A549 (cell line): ENCODE results near the gene PTPN4.

Experiments used
- CHD2 ChIP-seq: fragments of 150-350 bp; IDR thresholded peaks from 2 replicates; pipeline ENCODE4 v1.6.1; 2014; ENCODE audit warnings: low read length; ENCODE audit not compliant: partially characterized antibody
- CTCF ChIP-seq: fragments of >200 bp; sonication (Bioruptor Twin); formaldehyde crosslinking; IDR thresholded peaks from 3 replicates; pipeline ENCODE4 v1.5.1; 2016
- EHMT2 ChIP-seq: fragments of 200-600 bp; sonication (generic); IDR thresholded peaks from 2 replicates; pipeline ENCODE4 v1.6.1; 2016; ENCODE audit warnings: antibody characterized with exemption, low read depth, mild to moderate bottlenecking, moderate library complexity
- NFE2L2 ChIP-seq: fragments of 150-350 bp; conservative IDR thresholded peaks from 2 replicates; pipeline ENCODE4 v1.6.1; 2014; ENCODE audit warnings: low read length
- REST ChIP-seq: fragments of 200-600 bp; sonication (generic); IDR thresholded peaks from 2 replicates; pipeline ENCODE4 v1.6.1; 2016; ENCODE audit warnings: antibody characterized with exemption, mild to moderate bottlenecking, moderate library complexity
- SREBF2 ChIP-seq: fragments of 450-650 bp; IDR thresholded peaks from 2 replicates; pipeline ENCODE4 v1.6.1; 2014; ENCODE audit warnings: mild to moderate bottlenecking, moderate library complexity

GRCh38 chr2:119769645-119770044 is 9.9 kb downstream of the PTPN4 start:
- no peak for TF ChIP-seq CHD2
- no peak for TF ChIP-seq CTCF
- no peak for TF ChIP-seq NFE2L2
- no peak for TF ChIP-seq EHMT2
- TF ChIP-seq REST: no peak
- no peak for TF ChIP-seq SREBF2
